HG03571 (cell line): Measurements from ENCODE around the gene FTO.

ENCODE experiments used
- ATAC-seq: cut with Tn5 transposase; IDR thresholded peaks from one replicate; pipeline ENCODE4 v1.9.1; 2021; ENCODE audit not compliant: unreplicated experiment

The FTO gene

GRCh38 chr16:53996961-53997360 is 293.0 kb downstream of the FTO start:
- no peak for ATAC-seq

DNA sequence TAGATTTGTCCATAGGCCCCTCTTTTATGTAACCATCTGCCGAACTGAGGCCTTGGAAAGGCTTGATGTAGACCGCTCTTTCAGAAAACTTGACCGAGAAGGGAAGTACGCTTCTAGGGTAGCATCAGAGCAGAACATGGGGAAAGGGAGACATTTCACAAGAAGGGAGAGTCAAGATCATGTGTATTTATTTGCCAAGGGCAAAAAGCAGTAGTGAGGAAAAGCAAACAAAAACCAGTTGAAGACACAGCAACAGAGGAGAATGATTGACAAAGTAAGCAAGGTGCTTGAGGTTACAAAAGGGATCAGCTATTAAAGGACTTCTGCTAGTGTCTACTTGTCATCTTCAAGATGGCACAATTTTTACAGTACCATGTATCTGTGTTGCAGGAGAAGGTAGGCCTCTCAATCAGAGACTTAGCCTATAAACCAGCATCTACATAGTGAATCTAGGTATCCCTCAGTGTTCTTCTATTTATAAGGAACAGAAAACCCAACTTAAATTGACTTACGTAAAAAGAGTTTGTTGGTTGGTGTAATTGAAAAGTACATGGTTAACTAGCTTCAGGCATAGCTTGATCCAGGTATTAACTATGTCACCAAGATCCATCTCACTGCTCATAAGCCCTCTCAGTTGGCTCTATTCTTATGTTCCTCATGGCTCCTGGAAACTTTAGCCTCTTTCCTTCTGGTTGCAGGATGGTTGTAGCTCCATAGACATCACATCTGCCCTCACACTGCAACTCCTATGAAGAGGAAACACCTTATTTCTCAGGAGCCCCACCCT is 294.3 kb downstream of the FTO start:
- no peak for ATAC-seq

DNA sequence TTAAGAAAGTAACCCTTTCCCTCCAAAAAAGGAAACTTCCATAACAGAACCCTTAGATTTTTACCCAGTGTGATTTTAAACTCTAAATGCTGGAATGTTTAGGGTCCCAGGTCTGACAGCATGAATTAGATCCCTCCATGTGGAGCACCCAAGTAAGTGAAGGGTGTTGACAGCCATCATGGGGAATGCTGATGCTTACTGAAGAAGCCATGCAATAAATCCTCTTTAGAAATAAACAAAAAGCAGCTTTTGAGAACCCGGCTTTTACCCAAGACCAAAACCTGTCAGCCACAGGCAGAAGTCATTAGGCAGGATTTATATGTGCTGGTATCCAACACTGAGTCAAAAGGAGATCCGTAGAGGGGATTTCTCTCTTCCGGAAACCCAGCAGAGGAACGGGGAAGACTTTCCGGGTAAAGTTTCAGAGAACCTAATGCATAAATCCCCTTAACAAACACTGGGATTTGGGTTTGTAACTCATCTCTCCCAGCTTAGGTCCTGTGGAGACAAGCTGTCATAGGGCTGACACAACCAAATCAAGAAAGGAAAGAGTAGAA is 295.1 kb downstream of the FTO start:
- no peak for ATAC-seq

DNA sequence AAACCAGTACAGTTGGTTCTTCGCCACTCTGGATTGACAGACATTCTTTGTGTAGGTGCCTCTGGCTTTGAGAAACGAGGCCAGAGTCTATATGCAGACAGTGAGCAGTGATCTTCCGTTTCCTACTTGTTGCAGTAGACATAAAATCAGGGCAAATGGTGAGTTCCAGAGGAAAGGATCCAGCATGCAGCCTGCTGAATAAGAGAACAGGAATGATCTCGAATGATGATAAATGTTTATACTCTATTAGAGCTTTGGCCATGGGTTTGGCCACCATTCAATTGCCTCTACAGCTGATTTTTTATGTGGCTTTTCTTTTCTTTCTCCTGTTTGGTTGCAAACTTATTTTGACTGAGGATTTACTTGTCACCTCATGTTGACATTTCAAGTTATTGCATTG is 295.9 kb downstream of the FTO start:
- no peak for ATAC-seq

DNA sequence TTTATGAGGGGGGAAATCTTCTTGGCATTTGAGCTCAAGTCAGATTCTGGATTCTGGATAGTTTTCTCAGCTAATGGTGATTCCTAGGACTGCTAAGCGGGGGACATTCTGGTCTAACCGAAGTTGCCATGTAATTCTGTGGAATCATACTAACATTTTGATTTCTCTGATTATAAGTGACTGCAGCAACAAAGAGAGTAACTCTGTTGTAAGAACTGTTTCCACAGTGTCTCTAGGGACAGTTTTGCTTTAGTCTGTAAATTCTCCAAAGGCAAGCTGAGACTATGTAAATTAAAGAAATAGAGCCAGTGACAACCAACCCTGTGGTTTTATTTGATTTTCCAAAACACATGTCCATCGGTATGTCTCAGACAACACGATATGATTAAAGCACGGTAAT is 296.4 kb downstream of the FTO start:
- no peak for ATAC-seq

- no peak for ATAC-seq
These were observed 302.7 kb downstream of the FTO start for GRCh38 chr16:54006693-54007092.

- ATAC-seq, result no peak
These were observed 303.5 kb downstream of the FTO start for GRCh38 chr16:54007504-54007903.

DNA sequence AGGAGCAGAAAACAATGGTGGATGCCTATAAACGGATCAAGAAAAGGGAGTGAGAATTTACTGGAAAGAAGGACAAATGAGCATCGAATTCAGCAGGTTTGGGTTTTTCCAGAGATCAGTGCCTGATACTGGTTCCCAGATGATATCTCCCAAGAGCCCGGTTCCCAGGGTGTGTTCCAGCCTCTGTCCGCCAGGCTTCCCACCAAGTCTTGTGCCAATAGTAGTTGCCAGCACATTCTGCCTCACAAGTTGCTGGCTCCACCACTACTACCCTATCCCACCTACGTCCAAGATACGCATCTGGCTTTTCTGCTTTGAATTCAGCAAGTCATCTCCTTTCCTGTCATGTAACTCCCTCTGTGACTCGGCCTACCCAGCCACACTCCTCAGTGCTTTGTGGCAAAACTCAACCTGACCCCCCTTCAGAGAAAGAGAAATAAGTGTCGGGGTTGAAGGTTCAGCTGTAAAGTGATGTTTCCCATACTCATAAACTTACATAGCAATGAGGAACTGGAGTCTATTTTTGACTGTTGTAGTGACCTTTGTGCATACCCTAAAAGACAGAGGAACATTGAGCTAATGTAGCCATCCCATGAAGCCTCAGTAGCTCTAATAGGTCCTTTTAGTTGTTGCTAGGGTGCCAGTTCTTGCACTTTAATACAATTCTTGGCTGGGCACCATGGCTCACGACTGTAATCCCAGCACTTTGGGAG is 305.7 kb downstream of the FTO start:
- ATAC-seq, result no peak

DNA sequence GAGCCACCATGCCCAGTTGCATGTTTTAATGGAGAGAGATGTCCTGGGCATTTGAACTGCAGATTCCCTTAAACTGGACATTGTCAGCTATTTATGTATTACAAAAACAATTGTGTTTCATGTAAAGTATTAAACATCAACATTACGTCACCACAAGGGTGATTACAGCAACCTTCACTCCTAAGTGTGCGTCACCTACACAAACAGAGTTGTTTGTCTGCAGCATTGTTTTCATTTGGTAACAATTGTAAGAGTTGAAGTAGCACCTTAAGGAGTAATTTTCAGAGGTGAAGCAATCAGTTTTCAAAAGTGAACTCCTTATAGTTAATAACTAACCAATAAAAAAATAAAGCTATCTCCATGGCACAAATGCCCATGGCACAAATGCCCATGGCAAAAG is 311.2 kb downstream of the FTO start:
- ATAC-seq, result no peak

DNA sequence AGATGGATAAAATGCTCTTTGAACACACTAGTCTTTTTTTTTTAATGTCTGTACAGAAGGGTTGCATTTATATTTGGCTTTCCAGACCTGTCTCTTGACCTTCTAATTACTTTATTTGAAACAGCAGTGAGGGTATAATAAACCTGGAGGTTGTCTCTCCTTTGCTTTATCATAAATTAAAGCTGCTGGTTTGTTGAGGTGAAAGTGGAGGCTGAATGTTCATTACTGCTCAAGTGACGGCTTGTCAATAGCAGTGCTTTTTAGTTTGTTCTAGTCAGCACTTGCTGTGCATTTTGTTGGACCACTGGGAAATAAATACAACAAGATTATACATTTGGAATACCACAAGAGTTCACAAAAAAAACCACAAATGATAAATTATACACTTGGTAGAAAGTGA is 318.4 kb downstream of the FTO start:
- ATAC-seq, result no peak

GRCh38 chr16:54026456-54026855 is 322.5 kb downstream of the FTO start:
- ATAC-seq, result no peak

- no peak for ATAC-seq
These were observed 323.1 kb downstream of the FTO start for GRCh38 chr16:54027062-54027461.

GRCh38 chr16:54027558-54027957 is 323.6 kb downstream of the FTO start:
- ATAC-seq, result no peak

- no peak for ATAC-seq
These were observed 324.0 kb downstream of the FTO start for GRCh38 chr16:54027995-54028394.

DNA sequence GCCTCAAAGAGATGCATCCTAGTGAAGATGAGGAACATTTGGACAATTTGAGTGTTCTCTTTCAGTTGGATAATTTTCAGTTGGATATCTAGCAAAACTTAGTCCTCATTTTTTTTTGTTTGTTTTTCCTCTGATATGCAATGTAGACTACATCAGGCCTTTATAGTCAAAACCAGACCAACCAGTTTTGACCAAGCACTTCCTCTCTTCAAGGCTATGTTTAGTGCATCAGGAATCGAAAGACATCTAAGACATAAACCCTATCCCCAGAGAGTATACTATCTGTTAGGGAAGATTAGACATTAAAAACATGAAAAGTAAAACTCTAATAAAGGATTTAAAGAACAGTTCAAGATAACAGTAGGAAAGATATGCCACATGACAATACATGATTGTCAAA is 326.5 kb downstream of the FTO start:
- peak; percentile 68 for ATAC-seq

DNA sequence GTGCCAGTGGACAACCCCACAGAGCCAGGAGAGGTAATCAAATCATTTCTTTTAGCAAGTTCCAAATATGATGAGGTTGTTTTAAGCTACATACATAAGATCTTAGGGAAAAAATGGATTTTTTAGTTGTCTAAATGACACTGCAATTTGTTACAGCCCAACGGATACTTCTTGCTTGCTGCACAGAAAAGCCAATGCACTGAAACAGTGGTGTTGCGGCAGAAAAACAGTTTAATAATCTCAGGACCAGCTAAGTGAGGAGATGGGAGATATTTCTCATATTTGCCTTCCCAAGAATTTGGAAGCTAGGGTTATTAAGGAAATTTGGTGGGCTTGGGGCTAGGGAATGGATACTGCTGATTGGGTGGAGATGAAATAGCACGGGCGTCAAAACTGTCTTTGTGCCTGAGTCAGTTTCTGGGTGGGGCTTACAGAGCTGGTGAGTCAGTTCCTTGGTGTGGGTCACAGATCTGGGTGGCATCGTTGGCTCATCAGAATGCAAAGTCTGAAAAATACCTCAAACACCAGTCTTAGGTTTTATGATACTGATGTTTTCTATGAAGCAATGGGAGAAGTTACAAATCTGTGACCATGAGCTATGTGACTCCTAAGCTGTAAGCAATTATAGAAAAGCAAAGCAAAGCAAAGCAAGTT is 327.3 kb downstream of the FTO start:
- ATAC-seq, result no peak

DNA sequence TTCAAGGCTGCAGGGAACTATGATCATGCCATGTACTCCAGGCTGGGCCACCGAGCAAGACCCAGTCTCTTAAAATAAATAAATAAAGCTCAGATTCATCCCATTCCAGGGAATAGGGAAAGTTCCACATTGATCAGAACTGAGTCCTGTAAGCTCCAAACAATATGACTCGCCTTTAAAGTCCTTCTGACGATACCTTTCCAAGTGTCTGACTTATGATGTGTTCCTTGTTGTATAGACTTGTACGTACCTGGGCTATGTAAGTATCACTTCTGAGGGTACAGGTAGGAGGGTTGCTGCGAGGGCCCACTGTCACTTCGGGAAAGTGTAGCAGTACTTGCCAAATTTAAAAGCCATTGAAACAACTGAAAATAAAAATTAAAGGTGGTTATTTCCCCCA is 329.8 kb downstream of the FTO start:
- ATAC-seq, result no peak

- no peak for ATAC-seq
These were observed 330.7 kb downstream of the FTO start for GRCh38 chr16:54034684-54035083.

DNA sequence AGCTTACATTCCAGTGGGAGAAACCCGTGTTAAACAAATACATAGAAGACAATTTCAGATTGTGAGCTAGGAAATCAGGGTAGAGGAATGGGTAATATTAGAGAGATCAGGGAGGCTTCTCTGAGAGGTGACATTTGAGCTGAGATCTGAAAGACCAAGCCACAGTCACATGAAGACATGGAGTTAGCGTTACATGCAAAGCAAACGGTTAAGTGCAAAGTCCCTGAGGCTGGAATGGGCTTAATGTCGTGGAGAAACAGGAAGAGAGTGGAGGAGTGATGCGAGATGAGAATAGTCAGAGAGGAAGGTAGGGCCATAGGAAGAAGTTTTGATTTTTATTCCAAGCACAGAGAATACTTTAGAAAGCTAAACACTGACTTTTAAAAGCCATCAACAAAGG is 336.5 kb downstream of the FTO start:
- ATAC-seq, result no peak

DNA sequence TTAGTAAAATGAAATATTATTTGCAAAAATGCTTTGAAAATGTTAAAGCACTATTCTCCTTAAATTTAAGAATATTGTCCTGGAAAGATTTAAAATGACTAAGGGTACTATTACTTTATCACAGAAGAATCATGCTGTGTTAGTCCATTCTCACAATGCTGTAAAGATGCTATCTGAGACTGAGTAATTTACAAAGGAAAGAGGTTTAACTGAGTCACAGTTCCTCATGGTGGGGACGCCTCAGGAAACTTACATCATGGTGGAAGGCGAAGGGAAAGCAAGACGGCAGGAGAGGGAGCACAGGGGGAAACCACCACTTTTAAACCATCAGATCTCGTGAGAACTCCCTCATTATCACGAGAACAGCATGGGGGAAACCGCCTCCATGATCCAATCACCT is 337.0 kb downstream of the FTO start:
- no peak for ATAC-seq

DNA sequence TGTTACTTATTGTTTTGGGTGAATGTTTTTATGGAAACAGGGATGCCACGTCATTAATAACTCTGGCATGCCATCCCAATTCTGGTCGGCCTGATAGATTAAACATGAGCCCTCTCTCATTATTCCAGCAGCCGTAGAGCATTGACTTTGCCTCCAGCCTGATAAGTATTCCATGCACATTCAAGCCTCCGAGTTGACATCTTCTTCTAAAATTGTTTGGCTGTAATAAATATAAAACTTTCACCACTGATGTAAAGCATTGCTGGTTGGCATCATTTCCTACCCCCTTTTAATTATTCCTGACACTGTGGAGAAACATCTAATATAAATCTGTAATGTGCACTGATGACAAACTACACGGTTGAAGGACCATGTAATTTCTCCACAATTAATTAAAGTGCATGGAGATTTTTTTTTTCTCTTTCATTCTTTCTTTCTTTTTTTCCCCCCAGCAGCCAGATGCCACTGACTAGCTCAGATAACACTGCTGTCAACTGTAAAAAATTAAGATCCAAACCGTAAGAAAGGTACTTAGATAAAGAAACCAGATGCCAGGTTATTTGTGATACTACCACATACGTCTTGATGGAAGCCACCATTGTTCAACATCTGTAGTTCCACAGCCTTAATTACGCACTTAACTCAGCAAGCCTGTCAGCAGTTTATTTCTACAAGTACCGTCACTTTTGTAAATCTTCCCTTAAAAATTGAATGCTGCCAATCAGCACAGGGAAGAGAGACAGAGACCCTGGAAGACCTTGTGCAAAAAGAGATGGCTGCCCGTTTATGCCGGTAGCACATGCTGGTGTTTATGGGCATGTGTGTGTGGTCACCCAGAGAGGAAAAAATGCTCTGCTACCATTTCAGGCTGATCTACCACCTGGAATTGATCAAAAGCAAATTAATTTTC is 344.9 kb downstream of the FTO start:
- no peak for ATAC-seq
